Common myeloid progenitor, CD34-positive (primary cell): ENCODE measurements around the gene FREM3.

ENCODE experiments used
- CTCF ChIA-PET: fragments of 350-600 bp; sonication (Branson Sonifier 250); formaldehyde crosslinking; loops from one replicate; lab custom pipeline; 2021; ENCODE audit warnings: antibody characterized with exemption; lab: Charles Lee
- POLR2A ChIA-PET: fragments of 350-600 bp; sonication (Branson Sonifier 250); formaldehyde crosslinking; loops from one replicate; lab custom pipeline; 2021; ENCODE audit warnings: antibody characterized with exemption; lab: Charles Lee
- DNase-seq, 3 donors: peaks; one replicate each; pipeline versions ENCODE4 v3.0.0 to v3.0.0-alpha.2; 2013
- H3K27ac ChIP-seq, 2 experiments: 1 replicate in 1 of 2; 2 replicates in 1 of 2; pipeline ENCODE4 v1.7.0; 2013; ENCODE audit warnings: inconsistent platforms in 2 of 2, low read length in 2 of 2, mild to moderate bottlenecking in 2 of 2, low read depth in 1 of 2, moderate library complexity in 1 of 2; ENCODE audit not compliant: severe bottlenecking in 2 of 2, insufficient read depth in 1 of 2, poor library complexity in 1 of 2
- H3K27me3 ChIP-seq, 5 experiments: replicated peaks in 2 of 5; 1 replicate in 3 of 5; 2 replicates in 2 of 5; pipeline versions ENCODE4 v1.6.1 to v1.7.0; 2013; ENCODE audit warnings: low read length in 4 of 5, mild to moderate bottlenecking in 2 of 5, moderate library complexity in 2 of 5, inconsistent platforms in 1 of 5; ENCODE audit not compliant: insufficient read depth in 5 of 5, control insufficient read depth in 4 of 5
- H3K36me3 ChIP-seq, 4 experiments: 1 replicate in 2 of 4; 2 replicates in 2 of 4; pipeline versions ENCODE4 v1.6.1 to v1.7.0; 2013; ENCODE audit warnings: low read length in 3 of 4, control low read depth in 1 of 4, mild to moderate bottlenecking in 1 of 4; ENCODE audit not compliant: control insufficient read depth in 4 of 4, insufficient read depth in 4 of 4
- H3K4me1 ChIP-seq, 4 experiments: 1 replicate in 3 of 4; 2 replicates in 1 of 4; pipeline versions ENCODE4 v1.6.1 to v1.7.1; 2013; ENCODE audit warnings: low read length in 3 of 4, mild to moderate bottlenecking in 3 of 4, control low read depth in 1 of 4, inconsistent platforms in 1 of 4, moderate library complexity in 1 of 4; ENCODE audit not compliant: control insufficient read depth in 4 of 4, insufficient read depth in 4 of 4; ENCODE audit errors: control extremely low read depth in 1 of 4
- H3K4me3 ChIP-seq, 7 experiments: 1 replicate in 4 of 7; 2 replicates in 3 of 7; pipeline versions ENCODE4 v1.5.1 to v1.7.0; 2013; ENCODE audit warnings: mild to moderate bottlenecking in 7 of 7, low read length in 6 of 7, moderate library complexity in 6 of 7, inconsistent platforms in 2 of 7, low read depth in 2 of 7, control low read depth in 1 of 7; ENCODE audit not compliant: insufficient read depth in 4 of 7, control insufficient read depth in 1 of 7; ENCODE audit errors: extremely low read depth in 1 of 7
- H3K9me3 ChIP-seq, 5 experiments: 1 replicate in 4 of 5; 2 replicates in 1 of 5; pipeline versions ENCODE4 v1.6.1 to v1.7.1; 2013; ENCODE audit warnings: low read length in 4 of 5, mild to moderate bottlenecking in 2 of 5, inconsistent platforms in 1 of 5, low read depth in 1 of 5, moderate library complexity in 1 of 5; ENCODE audit not compliant: control insufficient read depth in 4 of 5, insufficient read depth in 2 of 5; ENCODE audit errors: control extremely low read depth in 1 of 5
- WGBS: methylation state at CpG from one replicate; pipeline ENCODE4 v1.1.5; 2013; ENCODE audit not compliant: insufficient coverage; 5-methylcytosine and 5-hydroxymethylcytosine counted together

FREM3 gene

GRCh38 chr4:143617994-143618679 lies 82.3 kb downstream of the FREM3 start:
- ChIA-PET POLR2A (no interaction called here), CTCF (interaction anchor here (1.2 kb wide), 1 partner anchor 8 kb away, joined by 3 read pairs; no protein-coding TSS in a partner anchor)
- Histone ChIP-seq H3K9me3 (no peaks in the 10 kb centered on the region), H3K4me3 (no peak overlapping the region), H3K36me3 (no peaks in the 10 kb centered on the region), H3K4me1 (peaks cover 0 to 8% (median 5%) of the 10 kb centered on the region in 4 experiments), H3K27ac (no peak overlapping the region), H3K27me3 (no peaks in the 10 kb centered on the region)
- WGBS = 100% methylated on average over 3 of the region's 6 CpGs
- DNase-seq = no peak

- CTCF ChIA-PET = no interaction called here
- WGBS = 66% methylated on average over 4 of the region's 8 CpGs
- peak; percentile 17 to 68 (median 53) for DNase-seq
- Histone ChIP-seq H3K4me1 (peaks cover 0 to 8% (median 5%) of the 10 kb centered on the region in 4 experiments), H3K4me3 (no peak overlapping the region), H3K27me3 (no peaks in the 10 kb centered on the region), H3K27ac (no peak overlapping the region), H3K36me3 (no peaks in the 10 kb centered on the region), H3K9me3 (no peaks in the 10 kb centered on the region)
- POLR2A ChIA-PET = no interaction called here
These were observed 83.7 kb downstream of the FREM3 start for GRCh38 chr4:143616771-143617170.

GRCh38 chr4:143609492-143609891 lies 91.0 kb downstream of the FREM3 start:
- no peaks in the 10 kb centered on the region for H3K4me1 ChIP-seq

GRCh38 chr4:143606480-143606879 lies 94.0 kb downstream of the FREM3 start:
- ChIA-PET CTCF (no interaction called here), POLR2A (no interaction called here)

More at GRCh38 chr4:143609492-143609891, 91.0 kb downstream of the FREM3 start:
- Histone ChIP-seq H3K4me3 (no peak overlapping the region), H3K27ac (no peak overlapping the region), H3K9me3 (peaks cover 0 to 16% (median 4%) of the 10 kb centered on the region in 5 experiments), H3K36me3 (no peaks in the 10 kb centered on the region), H3K27me3 (no peaks in the 10 kb centered on the region)
- DNase-seq = no peak
- ChIA-PET CTCF (interaction anchor here (1.1 kb wide), 1 partner anchor 9 kb away, joined by 3 read pairs; no protein-coding TSS in a partner anchor), POLR2A (no interaction called here)
- WGBS = 100% methylated on average over 1 of the region's 4 CpGs

GRCh38 chr4:143599827-143600226 lies 100.6 kb downstream of the FREM3 start:
- Histone ChIP-seq H3K27me3 (no peaks in the 10 kb centered on the region), H3K9me3 (peaks cover 0 to under 1% (median 0%) of the 10 kb centered on the region in 5 experiments), H3K4me3 (no peak overlapping the region), H3K27ac (no peak overlapping the region), H3K4me1 (no peaks in the 10 kb centered on the region), H3K36me3 (no peaks in the 10 kb centered on the region)
- DNase-seq = no peak
- ChIA-PET CTCF (no interaction called here), POLR2A (no interaction called here)
- WGBS = 100% methylated on average over 1 of the region's 1 CpG

More at GRCh38 chr4:143606480-143606879, 94.0 kb downstream of the FREM3 start:
- no peak overlapping the region for H3K27ac ChIP-seq
- no peaks in the 10 kb centered on the region for H3K27me3 ChIP-seq
- no peak for DNase-seq
- H3K9me3 ChIP-seq = peaks cover 0 to 16% (median 4%) of the 10 kb centered on the region in 5 experiments
- H3K4me3 ChIP-seq = no peak overlapping the region
- WGBS = 100% methylated on average over 1 of the region's 3 CpGs
- H3K36me3 ChIP-seq = no peaks in the 10 kb centered on the region
- H3K4me1 ChIP-seq = no peaks in the 10 kb centered on the region

GRCh38 chr4:143598816-143599215 lies 101.7 kb downstream of the FREM3 start:
- DNase-seq = no peak
- Histone ChIP-seq H3K4me3 (no peak overlapping the region), H3K36me3 (no peaks in the 10 kb centered on the region), H3K27ac (no peak overlapping the region), H3K9me3 (peaks cover 0 to 5% (median 0%) of the 10 kb centered on the region in 5 experiments), H3K4me1 (no peaks in the 10 kb centered on the region), H3K27me3 (no peaks in the 10 kb centered on the region)
- POLR2A ChIA-PET = no interaction called here
- CTCF ChIA-PET = no interaction called here

GRCh38 chr4:143597276-143597675 lies 103.2 kb downstream of the FREM3 start:
- no CpG with 5 or more reads among the region's 3 CpGs for WGBS
- no peak overlapping the region for H3K4me3 ChIP-seq
- POLR2A ChIA-PET = no interaction called here

More at GRCh38 chr4:143597276-143597675, 103.2 kb downstream of the FREM3 start:
- H3K27me3 ChIP-seq = no peaks in the 10 kb centered on the region
- H3K27ac ChIP-seq = no peak overlapping the region
- no peak for DNase-seq
- peaks cover 0 to 6% (median 0%) of the 10 kb centered on the region in 5 experiments for H3K9me3 ChIP-seq
- CTCF ChIA-PET = interaction anchor here (0.6 kb wide), 1 partner anchor 25 kb away, joined by 3 read pairs; no protein-coding TSS in a partner anchor
- no peaks in the 10 kb centered on the region for H3K4me1 ChIP-seq
- H3K36me3 ChIP-seq = no peaks in the 10 kb centered on the region
